GM21529 (cell line): Measurements from ENCODE around the gene SRP72.
A peak's percentile ranks its signal among the peaks of the same experiment; 100 is the strongest.

Experiments
- ATAC-seq: cut with Tn5 transposase; IDR thresholded peaks from one replicate; pipeline ENCODE4 v1.9.1; 2021; ENCODE audit not compliant: unreplicated experiment

Gene SRP72

GRCh38 chr4:56540826-56541225, 73.4 kb downstream of the SRP72 start:
- no peak for ATAC-seq

- ATAC-seq: peak; percentile 97
Measured at GRCh38 chr4:56544573-56545131, 77.2 kb downstream of the SRP72 start.

- no peak for ATAC-seq
Measured at GRCh38 chr4:56550642-56551041, 83.2 kb downstream of the SRP72 start.

- ATAC-seq: no peak
Measured at GRCh38 chr4:56551516-56551915, 84.1 kb downstream of the SRP72 start.

GRCh38 chr4:56552273-56552672, 84.9 kb downstream of the SRP72 start:
- ATAC-seq: no peak
